Mesothelial cell of epicardium (in vitro differentiated cells): ENCODE data around the gene TBC1D14. TPM values are rescaled to one million over a fixed set of nuclear protein-coding genes. Genes with fewer than 3 reads are reported as not detected.

Source experiments
- DNase-seq, 2 experiments: peaks; one replicate each; pipeline ENCODE4 v3.0.0; 2021; ENCODE audit warnings: low spot score in 2 of 2; ENCODE audit not compliant: unreplicated experiment in 2 of 2
- H3K27ac Mint-ChIP-seq: 2 replicates; pipeline ENCODE4 v1.8.0; 2021; ENCODE audit warnings: mixed read lengths
- H3K27me3 Mint-ChIP-seq: 2 replicates; pipeline ENCODE4 v1.8.0; 2021; ENCODE audit warnings: low read depth, mixed read lengths
- H3K36me3 Mint-ChIP-seq: 2 replicates; pipeline ENCODE4 v1.8.0; 2021; ENCODE audit warnings: mixed read lengths
- H3K4me1 Mint-ChIP-seq: 2 replicates; pipeline ENCODE4 v1.8.0; 2021; ENCODE audit warnings: mixed read lengths
- H3K4me3 Mint-ChIP-seq: 2 replicates; pipeline ENCODE4 v1.8.0; 2021; ENCODE audit warnings: mild to moderate bottlenecking, moderate library complexity, mixed read lengths
- H3K9me3 Mint-ChIP-seq: 2 replicates; pipeline ENCODE4 v1.8.0; 2021; ENCODE audit warnings: mixed read lengths
- total RNA-seq: library from RNA; stranded (reverse); gene quantifications from 3 replicates; pipeline ENCODE4 v1.2.1, GENCODE V29; 2021
- TF ChIP-seq, protein P1 (sequence below): fragments of 200-600 bp; sonication (generic); IDR thresholded peaks from one replicate; pipeline ENCODE4 v1.5.0; 2021; ENCODE audit warnings: antibody characterized with exemption; ENCODE audit not compliant: unreplicated experiment

Gene TBC1D14
- total RNA-seq, 1 donor from 2014 or later = 54.5 TPM

GRCh38 chr4:7007944-7008343 lies 98.3 kb downstream of the TBC1D14 start:
- peaks cover 12% of the 10 kb centered on the region for H3K4me1 Mint-ChIP-seq
- no peaks in the 10 kb centered on the region for H3K27me3 Mint-ChIP-seq
- H3K4me3 Mint-ChIP-seq = no peak overlapping the region
- peaks cover 26% of the 10 kb centered on the region for H3K36me3 Mint-ChIP-seq
- no peaks in the 10 kb centered on the region for H3K9me3 Mint-ChIP-seq
- DNase-seq = no peak
- TF ChIP-seq, protein P1, sequence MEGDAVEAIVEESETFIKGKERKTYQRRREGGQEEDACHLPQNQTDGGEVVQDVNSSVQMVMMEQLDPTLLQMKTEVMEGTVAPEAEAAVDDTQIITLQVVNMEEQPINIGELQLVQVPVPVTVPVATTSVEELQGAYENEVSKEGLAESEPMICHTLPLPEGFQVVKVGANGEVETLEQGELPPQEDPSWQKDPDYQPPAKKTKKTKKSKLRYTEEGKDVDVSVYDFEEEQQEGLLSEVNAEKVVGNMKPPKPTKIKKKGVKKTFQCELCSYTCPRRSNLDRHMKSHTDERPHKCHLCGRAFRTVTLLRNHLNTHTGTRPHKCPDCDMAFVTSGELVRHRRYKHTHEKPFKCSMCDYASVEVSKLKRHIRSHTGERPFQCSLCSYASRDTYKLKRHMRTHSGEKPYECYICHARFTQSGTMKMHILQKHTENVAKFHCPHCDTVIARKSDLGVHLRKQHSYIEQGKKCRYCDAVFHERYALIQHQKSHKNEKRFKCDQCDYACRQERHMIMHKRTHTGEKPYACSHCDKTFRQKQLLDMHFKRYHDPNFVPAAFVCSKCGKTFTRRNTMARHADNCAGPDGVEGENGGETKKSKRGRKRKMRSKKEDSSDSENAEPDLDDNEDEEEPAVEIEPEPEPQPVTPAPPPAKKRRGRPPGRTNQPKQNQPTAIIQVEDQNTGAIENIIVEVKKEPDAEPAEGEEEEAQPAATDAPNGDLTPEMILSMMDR = no peak
- no peak overlapping the region for H3K27ac Mint-ChIP-seq

DNA sequence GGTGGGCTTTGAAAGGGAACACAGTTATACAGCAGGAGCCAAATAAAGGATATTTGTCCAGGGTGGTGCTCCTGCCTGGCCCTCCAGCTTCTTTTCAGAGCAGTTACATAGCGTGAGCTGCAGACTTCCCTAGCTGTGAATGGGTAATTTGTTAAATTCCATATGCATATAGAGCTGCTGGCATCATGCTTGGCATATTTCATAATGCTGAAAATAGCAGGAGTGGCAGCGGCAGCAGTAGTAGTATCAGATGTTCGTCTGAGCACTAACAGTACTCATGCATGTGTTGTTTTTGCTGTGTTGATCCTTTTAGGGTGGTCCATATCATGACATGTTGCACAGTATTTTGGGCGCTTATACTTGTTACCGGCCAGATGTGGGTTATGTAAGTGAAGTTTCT lies 99.9 kb downstream of the TBC1D14 start:
- Mint-ChIP-seq H3K36me3 (peaks cover 28% of the 10 kb centered on the region), H3K27me3 (no peaks in the 10 kb centered on the region), H3K4me1 (peaks cover 12% of the 10 kb centered on the region), H3K4me3 (no peak overlapping the region), H3K9me3 (no peaks in the 10 kb centered on the region), H3K27ac (no peak overlapping the region)
- no peak for DNase-seq
- TF ChIP-seq, protein P1 = no peak

GRCh38 chr4:7013175-7013574 lies 103.5 kb downstream of the TBC1D14 start:
- no peak for DNase-seq
- H3K36me3 Mint-ChIP-seq = peaks cover 34% of the 10 kb centered on the region

GRCh38 chr4:7014815-7015214 lies 105.2 kb downstream of the TBC1D14 start:
- H3K4me1 Mint-ChIP-seq = no peaks in the 10 kb centered on the region
- H3K27me3 Mint-ChIP-seq = no peaks in the 10 kb centered on the region
- H3K27ac Mint-ChIP-seq = no peak overlapping the region
- no peak for DNase-seq
- peaks cover 30% of the 10 kb centered on the region for H3K36me3 Mint-ChIP-seq
- no peaks in the 10 kb centered on the region for H3K9me3 Mint-ChIP-seq
- TF ChIP-seq, protein P1 = no peak
- no peak overlapping the region for H3K4me3 Mint-ChIP-seq

More at GRCh38 chr4:7013175-7013574, 103.5 kb downstream of the TBC1D14 start:
- no peak overlapping the region for H3K27ac Mint-ChIP-seq
- H3K4me3 Mint-ChIP-seq = no peak overlapping the region
- no peaks in the 10 kb centered on the region for H3K27me3 Mint-ChIP-seq
- no peaks in the 10 kb centered on the region for H3K4me1 Mint-ChIP-seq
- TF ChIP-seq, protein P1 = no peak
- no peaks in the 10 kb centered on the region for H3K9me3 Mint-ChIP-seq

- Mint-ChIP-seq H3K36me3 (peaks cover 27% of the 10 kb centered on the region), H3K4me1 (no peaks in the 10 kb centered on the region), H3K27me3 (no peaks in the 10 kb centered on the region), H3K9me3 (no peaks in the 10 kb centered on the region), H3K27ac (no peak overlapping the region), H3K4me3 (no peak overlapping the region)
- TF ChIP-seq, protein P1 = no peak
- DNase-seq = no peak
Observed at GRCh38 chr4:7015383-7016035, 105.9 kb downstream of the TBC1D14 start.
